Breast epithelium (tissue), 3 donors: ENCODE measurements around the gene LMAN2.

ENCODE experiments used
- CTCF ChIP-seq, 3 donors: fragments of 450-650 bp; IDR thresholded peaks; one replicate each; pipeline ENCODE4 v1.5.1; 2016 to 2017; ENCODE audit warnings: antibody characterized with exemption in 3 of 3, mild to moderate bottlenecking in 3 of 3, moderate library complexity in 3 of 3
- POLR2A ChIP-seq: fragments of 450-650 bp; IDR thresholded peaks from one replicate; pipeline ENCODE4 v1.6.1; 2016; ENCODE audit warnings: antibody characterized with exemption, mild to moderate bottlenecking, moderate library complexity
- POLR2AphosphoS5 ChIP-seq, 3 donors: sonication (generic); formaldehyde crosslinking; IDR thresholded peaks; one replicate each; pipeline ENCODE4 v1.6.1; 2017; ENCODE audit warnings: antibody characterized with exemption in 3 of 3

DNA sequence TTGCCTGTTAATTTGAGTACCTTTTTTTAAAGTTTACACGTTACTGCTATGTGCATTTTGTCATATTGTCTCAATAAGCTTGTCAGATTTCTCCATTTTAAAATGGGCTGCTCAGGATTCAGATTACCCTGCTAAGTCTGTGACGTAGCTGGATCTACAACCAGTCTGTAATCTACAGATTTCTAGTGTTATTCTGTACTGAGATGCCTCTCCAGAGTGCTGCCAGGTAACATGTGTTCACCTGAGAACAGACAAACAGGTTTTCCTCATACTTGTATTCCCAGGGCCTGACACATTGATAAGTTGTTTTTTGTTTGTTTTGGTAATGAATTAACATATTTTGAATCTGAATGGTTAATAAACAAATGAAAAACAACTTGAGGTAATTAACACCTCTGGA lies 63.3 kb downstream of the LMAN2 start:
- TF ChIP-seq CTCF (IDR thresholded peaks at IDR 0.05) (no peak), POLR2A (no peak), POLR2AphosphoS5 (IDR thresholded peaks at IDR 0.05) (no peak)
